K562 (cell line): ENCODE data around the gene ANKRD34A. TPM values are rescaled to one million over a fixed set of nuclear protein-coding genes. Genes with fewer than 3 reads are reported as not detected.

Experiments used
- ATAC-seq: fragments of 200-7000 bp; cut with Tn5 transposase; 3 replicates; pipeline ENCODE4 v1.9.1; 2020; ENCODE audit warnings: moderate library complexity
- BruUV-seq: library from RNA; stranded (reverse); fragments of 400-500 nt; replicated peaks from 2 replicates; lab custom pipeline; 2021; lab: Mats Ljungman, UMichigan
- CTCF ChIA-PET: fragments of 300-600 bp; formaldehyde crosslinking; extraction: SDS; loops from one replicate; lab custom pipeline; 2021; ENCODE audit warnings: low intra/inter-chr PET ratio; lab: Yijun Ruan, JAX
- POLR2A ChIA-PET: fragments of 300-600, 350-650 bp; sonication (Branson Sonifier 250); formaldehyde crosslinking; extraction: SDS; loops from one replicate; lab custom pipeline; 2021; ENCODE audit warnings: antibody characterized with exemption, inconsistent platforms; lab: Yijun Ruan, JAX
- DNase-seq, 4 experiments: peaks; one replicate each; pipeline versions ENCODE4 v3.0.0 to v3.0.0-alpha.2; 2011 to 2018; ENCODE audit warnings: low spot score in 3 of 4, mixed read lengths in 3 of 4; ENCODE audit errors: extremely low read depth in 1 of 4
- FAIRE-seq: peaks from 2 replicates; lab custom pipeline; 2011; peaks lifted over from hg19 to GRCh38; lab: Jason Lieb, UNC
- H2AFZ ChIP-seq: 2 replicates; pipeline ENCODE4 v1.6.0; 2011; ENCODE audit warnings: low read depth, low read length, control low read depth, inconsistent platforms
- H3K27ac ChIP-seq: fragments of 200-600 bp; 3 replicates; pipeline ENCODE4 v1.8.0; 2011; ENCODE audit warnings: low read depth, mild to moderate bottlenecking, control low read depth, inconsistent platforms, low read length, moderate library complexity, mixed read lengths; ENCODE audit errors: extremely low read depth
- H3K27me3 ChIP-seq, 2 experiments: fragments of 300-600 bp in 1 of 2; 2 replicates in 1 of 2; 3 replicates in 1 of 2; pipeline versions ENCODE4 v1.6.0 to v1.8.0; 2011; ENCODE audit warnings: inconsistent platforms in 2 of 2, low read length in 2 of 2, mild to moderate bottlenecking in 1 of 2, mixed read lengths in 1 of 2, moderate library complexity in 1 of 2; ENCODE audit not compliant: control insufficient read depth in 2 of 2, insufficient read depth in 2 of 2
- H3K36me3 ChIP-seq: fragments of 300-600 bp; 3 replicates; pipeline ENCODE4 v1.8.0; 2011; ENCODE audit warnings: mild to moderate bottlenecking, low read length, inconsistent platforms; ENCODE audit not compliant: control insufficient read depth, insufficient read depth
- H3K4me1 ChIP-seq, 2 experiments: fragments of 200-600 bp in 1 of 2; replicated peaks in 1 of 2; 2 replicates in 1 of 2; 3 replicates in 1 of 2; pipeline versions ENCODE4 v1.5.1 to v1.8.0; 2011; ENCODE audit warnings: inconsistent platforms in 2 of 2, low read length in 2 of 2, mild to moderate bottlenecking in 1 of 2, mixed read lengths in 1 of 2, moderate library complexity in 1 of 2; ENCODE audit not compliant: control insufficient read depth in 2 of 2, insufficient read depth in 2 of 2
- H3K4me2 ChIP-seq: 2 replicates; pipeline ENCODE4 v1.6.1; 2011; ENCODE audit warnings: low read length, control low read depth, inconsistent platforms, mixed read lengths; ENCODE audit not compliant: insufficient read depth
- H3K4me3 ChIP-seq: fragments of 200-600 bp; sonication (generic), shearing (Covaris generic); 2 replicates; pipeline ENCODE4 v1.5.1; 2016; ENCODE audit warnings: control low read depth, inconsistent platforms
- H3K79me2 ChIP-seq: fragments of 200-600 bp; 3 replicates; pipeline ENCODE4 v1.8.0; 2011; ENCODE audit warnings: low read length, inconsistent platforms; ENCODE audit not compliant: control insufficient read depth, insufficient read depth
- H3K9ac ChIP-seq, 2 experiments: 2 replicates each; pipeline versions ENCODE4 v1.6.0 to v1.6.1; 2011; ENCODE audit warnings: low read depth in 2 of 2, low read length in 2 of 2, control low read depth in 1 of 2, inconsistent platforms in 1 of 2, mild to moderate bottlenecking in 1 of 2, mixed read lengths in 1 of 2; ENCODE audit not compliant: insufficient read depth in 1 of 2
- H3K9me1 ChIP-seq: one replicate; pipeline ENCODE4 v1.6.0; 2011; ENCODE audit warnings: inconsistent platforms, mild to moderate bottlenecking, low read length, moderate library complexity; ENCODE audit not compliant: control insufficient read depth, insufficient read depth
- H3K9me3 ChIP-seq: replicated peaks from 2 replicates; pipeline ENCODE4 v1.5.1; 2011; ENCODE audit warnings: low read depth, low read length, inconsistent platforms; ENCODE audit not compliant: control insufficient read depth, insufficient read depth
- H4K20me1 ChIP-seq: replicated peaks from 2 replicates; pipeline ENCODE4 v1.6.1; 2011; ENCODE audit warnings: low read length, inconsistent platforms, mixed read lengths; ENCODE audit not compliant: control insufficient read depth, insufficient read depth
- EGR1 ChIP-seq: fragments of 450-650 bp; conservative IDR thresholded peaks from 2 replicates; pipeline ENCODE4 v1.6.1; 2017; ENCODE audit warnings: mild to moderate bottlenecking
- FOXK1 ChIP-seq: sonication (generic); formaldehyde crosslinking; IDR thresholded peaks from 2 replicates; pipeline ENCODE4 v1.8.0; 2022; ENCODE audit warnings: missing genetic modification reagents, mild to moderate bottlenecking, borderline replicate concordance
- MCM2 ChIP-seq: fragments of 450-650 bp; IDR thresholded peaks from 2 replicates; pipeline ENCODE4 v1.6.1; 2017; ENCODE audit warnings: low read depth, mild to moderate bottlenecking
- MYNN ChIP-seq, 2 experiments: sonication (generic); formaldehyde crosslinking in 1 of 2; IDR thresholded peaks; 2 replicates each; pipeline versions ENCODE4 v1.5.0 to v1.6.1; 2016 to 2020; ENCODE audit warnings: antibody characterized with exemption in 1 of 2, missing genetic modification reagents in 1 of 2
- ZBTB40 ChIP-seq, 2 experiments: fragments of 450-650 bp in 1 of 2; sonication (generic) in 1 of 2; formaldehyde crosslinking in 1 of 2; IDR thresholded peaks; 2 replicates each; pipeline versions ENCODE4 v1.7.1 to v1.9.0; 2016 to 2022; ENCODE audit warnings: inconsistent platforms in 1 of 2, mild to moderate bottlenecking in 1 of 2, missing genetic modification reagents in 1 of 2
- ZNF436 ChIP-seq: fragments of 250-450, 450-650 bp; sonication (Bioruptor Pico); formaldehyde crosslinking; IDR thresholded peaks from 2 replicates; pipeline ENCODE4 v1.7.0; 2020; ENCODE audit warnings: mild to moderate bottlenecking
- ZNF444 ChIP-seq: fragments of 250-450 bp; sonication (Bioruptor Pico); IDR thresholded peaks from 2 replicates; pipeline ENCODE4 v1.4.0; 2020; ENCODE audit warnings: mild to moderate bottlenecking, moderate library complexity
- ZNF785 ChIP-seq: fragments of 250-450 bp; sonication (Bioruptor Pico); IDR thresholded peaks from 2 replicates; pipeline ENCODE4 v1.4.0; 2020; ENCODE audit warnings: mild to moderate bottlenecking
- WGBS: fragments of 100-300 bp; shearing (Covaris generic); methylation state at CpG from one replicate; pipeline ENCODE4 v1.1.6; 2016; ENCODE audit warnings: low coverage, mixed read lengths; ENCODE audit not compliant: insufficient coverage; ENCODE audit errors: missing lambda C conversion rate; 5-methylcytosine and 5-hydroxymethylcytosine counted together
- in situ Hi-C: fragments of 300-500 bp; cut with MboI; formaldehyde crosslinking; loops from 4 replicates; pipeline ENCODE4 v1.15.0; 2018; ENCODE audit warnings: inconsistent platforms, mixed read lengths
- intact Hi-C: fragments of 100-400 bp; cut with micrococcal nuclease; formaldehyde crosslinking; loops from 2 replicates; pipeline ENCODE4 v1.14.2; 2022
- polyA plus RNA-seq, 8 experiments: library from polyadenylated mRNA; depleted of rRNA in 4 of 8; stranded (reverse) in 5 of 8; unstranded in 3 of 8; fragments of >200 nt; fragmentation: Nextera tagmentation in 2 of 8; fragmentation: Illumina TruSeq in 1 of 8; extraction: Ambion mirVana in 2 of 8; extraction: Trizol in 1 of 8; gene quantifications; 2 replicates each; pipeline versions ENCODE4 v1.2.1 to v1.2.3, GENCODE V29; 2011 to 2014; ENCODE audit warnings: inconsistent platforms in 1 of 8, missing spikeins in 1 of 8
- total RNA-seq, 7 experiments: library from RNA; depleted of rRNA in 6 of 7; stranded (reverse); fragments of >200 nt in 6 of 7; fragmentation: Illumina TruSeq in 2 of 7; extraction: Trizol in 2 of 7; gene quantifications; 2 replicates each; pipeline versions ENCODE4 v1.2.1 to v1.2.3, GENCODE V29; 2011 to 2021; ENCODE audit warnings: low replicate concordance in 1 of 7
- TF ChIP-seq, protein P1 (sequence below): fragments of 450-650 bp; formaldehyde crosslinking; conservative IDR thresholded peaks from 2 replicates; pipeline ENCODE4 v1.4.0; 2022; ENCODE audit warnings: mild to moderate bottlenecking, missing genetic modification characterization

Gene ANKRD34A
- total and polyA plus RNA-seq, 9 of the 15 experiments (the other 6 are each of a cell fraction or from before 2014, with no cell fraction given): 0.06 to 1.6 (median 0.43) TPM

- FAIRE-seq (peak; percentile 100), DNase-seq (peak; percentile 97 to 99 (median 99)), ATAC-seq (peak; percentile 94)
- Histone ChIP-seq H3K27ac (peak overlapping the region; percentile 96), H3K36me3 (peaks cover 16% of the 10 kb centered on the region), H3K9me3 (no peaks in the 10 kb centered on the region), H3K4me2 (peak overlapping the region; percentile 76), H3K79me2 (peaks cover 25% of the 10 kb centered on the region), H2AFZ (peak overlapping the region; percentile 42), H3K9me1 (no peaks in the 10 kb centered on the region), H3K9ac (peak overlapping the region; percentile 81 to 86; a peak in 3 of 4 replicates), H3K4me1 (peaks cover 24 to 63% of the 10 kb centered on the region in 2 experiments), H3K4me3 (no peak overlapping the region), H3K27me3 (no peaks in the 10 kb centered on the region), H4K20me1 (no peaks in the 10 kb centered on the region)
- in situ Hi-C loops (no loop called here), intact Hi-C loops (loop anchor here (1.0 kb wide), 3 partner anchors 11 to 17 kb away; partner anchors contain the start of genes ANKRD34A, POLR3GL and TXNIP)
- WGBS: 6% methylated on average over 9 of the region's 9 CpGs
- ChIA-PET POLR2A (interaction anchor here (0.6 to 15.5 kb wide), 14 partner anchors 14 to 134 kb away, joined by 3 to 320 read pairs (median 4); partner anchors contain the start of genes ANKRD34A, LIX1L, NUDT17 and POLR3GL), CTCF (interaction anchor here (0.6 to 3.8 kb wide), 4 partner anchors 28 to 54 kb away, joined by 3 to 37 read pairs (median 10); no protein-coding TSS in a partner anchor)
- BruUV-seq: TSS peak; percentile 98
- TF ChIP-seq ZNF785 (no peak), MCM2 (no peak), FOXK1 (CRISPR knock-in tag) (no peak; the same call in 1 of the 2 replicates), ZBTB40 (IDR thresholded peaks at IDR 0.05) (peak; percentile 65), ZBTB40 (CRISPR knock-in tag; IDR thresholded peaks at IDR 0.05) (no peak), MYNN (IDR thresholded peaks at IDR 0.05) (no peak), MYNN (CRISPR knock-in tag; IDR thresholded peaks at IDR 0.05) (no peak), EGR1 (peak; percentile 88), ZNF444 (no peak), ZNF436 (no peak)
- TF ChIP-seq, protein P1, sequence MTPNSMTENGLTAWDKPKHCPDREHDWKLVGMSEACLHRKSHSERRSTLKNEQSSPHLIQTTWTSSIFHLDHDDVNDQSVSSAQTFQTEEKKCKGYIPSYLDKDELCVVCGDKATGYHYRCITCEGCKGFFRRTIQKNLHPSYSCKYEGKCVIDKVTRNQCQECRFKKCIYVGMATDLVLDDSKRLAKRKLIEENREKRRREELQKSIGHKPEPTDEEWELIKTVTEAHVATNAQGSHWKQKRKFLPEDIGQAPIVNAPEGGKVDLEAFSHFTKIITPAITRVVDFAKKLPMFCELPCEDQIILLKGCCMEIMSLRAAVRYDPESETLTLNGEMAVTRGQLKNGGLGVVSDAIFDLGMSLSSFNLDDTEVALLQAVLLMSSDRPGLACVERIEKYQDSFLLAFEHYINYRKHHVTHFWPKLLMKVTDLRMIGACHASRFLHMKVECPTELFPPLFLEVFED (CRISPR knock-in tag): no peak; the same call in 1 of the 2 replicates
These were observed 14.7 kb upstream of the ANKRD34A start for GRCh38 chr1:145978854-145979745.
